HEK293 (cell line): ENCODE results near the gene SPRR4.

Experiments
- CTCF ChIA-PET: fragments of 350-600 bp; formaldehyde crosslinking; extraction: SDS; loops from one replicate; lab custom pipeline; 2021; ENCODE audit warnings: antibody characterized with exemption; lab: Yijun Ruan, JAX
- POLR2A ChIA-PET: fragments of 300-600 bp; formaldehyde crosslinking; extraction: SDS; loops from one replicate; lab custom pipeline; 2020; ENCODE audit warnings: antibody characterized with exemption, inconsistent platforms; lab: Yijun Ruan, JAX
- H3K27ac ChIP-seq: fragments of 200-500 bp; sonication (Bioruptor generic); 2 replicates; pipeline ENCODE4 v1.5.1; 2014; ENCODE audit warnings: low read depth, low read length, control low read depth, inconsistent platforms; ENCODE audit errors: extremely low read depth
- H3K36me3 ChIP-seq, 2 experiments: fragments of 200-500 bp in 1 of 2; sonication (Bioruptor generic) in 1 of 2; 1 replicate in 1 of 2; 2 replicates in 1 of 2; pipeline ENCODE4 v1.5.1; 2014 to 2017; ENCODE audit warnings: inconsistent platforms in 2 of 2, low read length in 2 of 2; ENCODE audit not compliant: control insufficient read depth in 2 of 2, insufficient read depth in 1 of 2
- H3K4me1 ChIP-seq: fragments of 200-500 bp; sonication (Bioruptor generic); 2 replicates; pipeline ENCODE4 v1.5.1; 2014; ENCODE audit warnings: mild to moderate bottlenecking, low read length, inconsistent platforms; ENCODE audit not compliant: control insufficient read depth, insufficient read depth
- H3K4me3 ChIP-seq: 2 replicates; pipeline ENCODE4 v1.5.1; 2011; ENCODE audit warnings: low read depth, mild to moderate bottlenecking, control low read depth, low read length, moderate library complexity
- H3K9me3 ChIP-seq: fragments of 200-500 bp; sonication (Bioruptor generic); 2 replicates; pipeline ENCODE4 v1.5.1; 2014; ENCODE audit warnings: low read depth, low read length, inconsistent platforms; ENCODE audit not compliant: control insufficient read depth, insufficient read depth
- KLF8 ChIP-seq: fragments of 450-650 bp; formaldehyde crosslinking; IDR thresholded peaks from 2 replicates; pipeline ENCODE4 v1.5.1; 2016; ENCODE audit warnings: missing biosample characterization, missing genetic modification characterization
- OSR2 ChIP-seq: fragments of 450-650 bp; formaldehyde crosslinking; IDR thresholded peaks from 2 replicates; pipeline ENCODE4 v1.5.1; 2016; ENCODE audit warnings: missing biosample characterization, missing genetic modification characterization
- SCRT1 ChIP-seq: fragments of 450-650 bp; formaldehyde crosslinking; IDR thresholded peaks from 2 replicates; pipeline ENCODE4 v1.5.1; 2016; ENCODE audit warnings: missing biosample characterization, missing genetic modification characterization, borderline replicate concordance
- TCF7L2 ChIP-seq: IDR thresholded peaks from 2 replicates; pipeline ENCODE4 v1.6.1; 2011; ENCODE audit warnings: low read depth, mild to moderate bottlenecking, inconsistent platforms, low read length, moderate library complexity, borderline replicate concordance
- WT1 ChIP-seq: fragments of 450-650 bp; formaldehyde crosslinking; IDR thresholded peaks from 2 replicates; pipeline ENCODE4 v1.5.1; 2016; ENCODE audit warnings: missing biosample characterization, missing genetic modification characterization
- ZNF155 ChIP-seq: fragments of 450-650 bp; formaldehyde crosslinking; IDR thresholded peaks from 2 replicates; pipeline ENCODE4 v1.5.1; 2016; ENCODE audit warnings: missing biosample characterization, missing genetic modification characterization
- ZNF16 ChIP-seq: fragments of 450-650 bp; formaldehyde crosslinking; IDR thresholded peaks from 2 replicates; pipeline ENCODE4 v1.5.1; 2016; ENCODE audit warnings: low read depth, missing biosample characterization, missing genetic modification characterization
- ZNF169 ChIP-seq: fragments of 450-650 bp; formaldehyde crosslinking; IDR thresholded peaks from 2 replicates; pipeline ENCODE4 v1.5.1; 2016; ENCODE audit warnings: missing biosample characterization, missing genetic modification characterization
- ZNF18 ChIP-seq: fragments of 450-650 bp; formaldehyde crosslinking; IDR thresholded peaks from 2 replicates; pipeline ENCODE4 v1.5.1; 2016; ENCODE audit warnings: missing biosample characterization, missing genetic modification characterization
- ZNF24 ChIP-seq: fragments of 450-650 bp; formaldehyde crosslinking; IDR thresholded peaks from 2 replicates; pipeline ENCODE4 v1.5.1; 2016; ENCODE audit warnings: missing biosample characterization, missing genetic modification characterization
- ZNF26 ChIP-seq: fragments of 450-650 bp; formaldehyde crosslinking; IDR thresholded peaks from 2 replicates; pipeline ENCODE4 v1.5.1; 2016; ENCODE audit warnings: missing biosample characterization, missing genetic modification characterization
- ZNF280D ChIP-seq: fragments of 450-650 bp; formaldehyde crosslinking; IDR thresholded peaks from 2 replicates; pipeline ENCODE4 v1.5.1; 2016; ENCODE audit warnings: missing biosample characterization, missing genetic modification characterization
- ZNF391 ChIP-seq: fragments of 450-650 bp; formaldehyde crosslinking; IDR thresholded peaks from 2 replicates; pipeline ENCODE4 v1.5.1; 2016; ENCODE audit warnings: low read depth, missing biosample characterization, missing genetic modification characterization, borderline replicate concordance
- ZNF394 ChIP-seq: fragments of 450-650 bp; formaldehyde crosslinking; IDR thresholded peaks from 2 replicates; pipeline ENCODE4 v1.5.1; 2016; ENCODE audit warnings: missing biosample characterization, missing genetic modification characterization, mild to moderate bottlenecking, moderate library complexity, borderline replicate concordance
- ZNF449 ChIP-seq: fragments of 450-650 bp; formaldehyde crosslinking; IDR thresholded peaks from 2 replicates; pipeline ENCODE4 v1.5.1; 2017; ENCODE audit warnings: missing biosample characterization, mild to moderate bottlenecking, missing genetic modification characterization, moderate library complexity
- ZNF48 ChIP-seq: fragments of 450-650 bp; formaldehyde crosslinking; IDR thresholded peaks from 2 replicates; pipeline ENCODE4 v1.5.1; 2016; ENCODE audit warnings: missing biosample characterization, missing genetic modification characterization
- ZNF530 ChIP-seq: fragments of 450-650 bp; formaldehyde crosslinking; IDR thresholded peaks from 2 replicates; pipeline ENCODE4 v1.5.1; 2016; ENCODE audit warnings: low read depth, missing biosample characterization, missing genetic modification characterization
- ZNF600 ChIP-seq: fragments of 450-650 bp; formaldehyde crosslinking; IDR thresholded peaks from 2 replicates; pipeline ENCODE4 v1.5.1; 2016; ENCODE audit warnings: missing biosample characterization, missing genetic modification characterization
- ZSCAN30 ChIP-seq: fragments of 450-650 bp; IDR thresholded peaks from 2 replicates; pipeline ENCODE4 v1.5.1; 2018; ENCODE audit warnings: missing biosample characterization, mild to moderate bottlenecking, missing genetic modification characterization, moderate library complexity
- ZSCAN5A ChIP-seq: fragments of 450-650 bp; formaldehyde crosslinking; IDR thresholded peaks from 2 replicates; pipeline ENCODE4 v1.5.1; 2016; ENCODE audit warnings: missing biosample characterization, missing genetic modification characterization

SPRR4 gene

GRCh38 chr1:152965853-152966252 is 4.6 kb upstream of the SPRR4 start:
- H3K36me3 ChIP-seq = no peaks in the 10 kb centered on the region
- H3K27ac ChIP-seq = no peak overlapping the region
- no peak overlapping the region for H3K4me3 ChIP-seq
- no peaks in the 10 kb centered on the region for H3K9me3 ChIP-seq
- CTCF ChIA-PET = no interaction called here
- no peak for TF ChIP-seq ZNF169 (tag by site-specific recombination)
- no peak for TF ChIP-seq OSR2 (tag by site-specific recombination)
- no peak for TF ChIP-seq ZNF48
- no peak for TF ChIP-seq SCRT1 (tag by site-specific recombination)
- TF ChIP-seq ZNF26 (tag by site-specific recombination) = no peak
- no peak for TF ChIP-seq ZNF18 (tag by site-specific recombination)
- TF ChIP-seq WT1 (tag by site-specific recombination) = no peak
- TF ChIP-seq ZNF530 = no peak
- no peak for TF ChIP-seq ZSCAN30
- no peak for TF ChIP-seq ZNF24 (tag by site-specific recombination)
- TF ChIP-seq TCF7L2 = no peak
- no peak for TF ChIP-seq KLF8
- no peaks in the 10 kb centered on the region for H3K4me1 ChIP-seq
- POLR2A ChIA-PET = no interaction called here

GRCh38 chr1:152967201-152967600 is 3.2 kb upstream of the SPRR4 start:
- ChIA-PET POLR2A (no interaction called here), CTCF (interaction anchor here (0.7 kb wide), 1 partner anchor 262 kb away, joined by 4 read pairs; no protein-coding TSS in a partner anchor)
- Histone ChIP-seq H3K27ac (no peak overlapping the region), H3K9me3 (no peaks in the 10 kb centered on the region), H3K4me1 (no peaks in the 10 kb centered on the region), H3K36me3 (no peaks in the 10 kb centered on the region), H3K4me3 (no peak overlapping the region)
- TF ChIP-seq ZNF391 (tag by site-specific recombination) (no peak), ZNF530 (no peak), ZNF449 (tag by site-specific recombination) (no peak)

- ChIA-PET CTCF (interaction anchor here (0.7 kb wide), 2 partner anchors 96 to 261 kb away, joined by 3 to 4 read pairs; no protein-coding TSS in a partner anchor), POLR2A (no interaction called here)
- no peak for TF ChIP-seq ZNF16
- Histone ChIP-seq H3K4me1 (no peaks in the 10 kb centered on the region), H3K27ac (no peak overlapping the region), H3K36me3 (no peaks in the 10 kb centered on the region), H3K4me3 (no peak overlapping the region), H3K9me3 (no peaks in the 10 kb centered on the region)
These were observed 2.2 kb upstream of the SPRR4 start for GRCh38 chr1:152968248-152968647.

- Histone ChIP-seq H3K36me3 (no peaks in the 10 kb centered on the region), H3K4me3 (no peak overlapping the region), H3K9me3 (no peaks in the 10 kb centered on the region), H3K27ac (no peak overlapping the region), H3K4me1 (no peaks in the 10 kb centered on the region)
- ChIA-PET CTCF (no interaction called here), POLR2A (no interaction called here)
- TF ChIP-seq ZNF394 (tag by site-specific recombination) (no peak), ZNF600 (tag by site-specific recombination) (no peak), ZNF155 (no peak), ZNF280D (no peak), TCF7L2 (no peak), ZSCAN5A (tag by site-specific recombination) (no peak), ZSCAN30 (no peak)
These were observed 1.4 kb upstream of the SPRR4 start for GRCh38 chr1:152969036-152969435.
